Heart left ventricle (tissue), 13 donors: Measurements from ENCODE around the gene CASQ2.

ENCODE experiments used
- CTCF ChIP-seq, 12 donors: fragments of 200-600 bp; sonication (generic) in 4 of 12; IDR thresholded peaks; one replicate each; pipeline versions ENCODE4 v1.5.0 to v1.8.0; 2018 to 2022; ENCODE audit warnings: antibody characterized with exemption in 12 of 12, mild to moderate bottlenecking in 5 of 12
- POLR2A ChIP-seq, 2 donors: fragments of 450-650 bp; IDR thresholded peaks; one replicate each; pipeline ENCODE4 v1.6.1; 2017; ENCODE audit warnings: antibody characterized with exemption in 2 of 2, mild to moderate bottlenecking in 2 of 2, moderate library complexity in 2 of 2
- donor health status: ischemic (EF 13 %, LVEDD 7.1; RV severe dilation, severe dysfunction).
- donor health status: DM: no; HTN: yes; CAD: no.
- donor health status: DM: no; HTN: no; CAD: no.
- donor health status: ischemic (EF 25% LVEDD 6.9; RV normal size, moderate dysfunction).
- donor health status: ischemic (EF 25% LVEDD 5.7; RV mildly dilated, moderate dysfunction).
- donor health status: ischemic (EF 35%, LVEDD 5.7; RV mildly dilated, moderate dysfunction).
- donor health status: nonischemic (EF 11% LVEDD 7.7; RV severe dilation, severe dysfunction).
- donor health status: DM: yes; HTN: yes; CAD: no.
- donor health status: PGD.
- donor health status: ischemic (EF 29% LVEDD 5.4; RV normal size, mild dysfunction).
- donor health status: nonischemic (EF 23%, LVEDD 6.1; RV moderate dilation, normal function).

DNA sequence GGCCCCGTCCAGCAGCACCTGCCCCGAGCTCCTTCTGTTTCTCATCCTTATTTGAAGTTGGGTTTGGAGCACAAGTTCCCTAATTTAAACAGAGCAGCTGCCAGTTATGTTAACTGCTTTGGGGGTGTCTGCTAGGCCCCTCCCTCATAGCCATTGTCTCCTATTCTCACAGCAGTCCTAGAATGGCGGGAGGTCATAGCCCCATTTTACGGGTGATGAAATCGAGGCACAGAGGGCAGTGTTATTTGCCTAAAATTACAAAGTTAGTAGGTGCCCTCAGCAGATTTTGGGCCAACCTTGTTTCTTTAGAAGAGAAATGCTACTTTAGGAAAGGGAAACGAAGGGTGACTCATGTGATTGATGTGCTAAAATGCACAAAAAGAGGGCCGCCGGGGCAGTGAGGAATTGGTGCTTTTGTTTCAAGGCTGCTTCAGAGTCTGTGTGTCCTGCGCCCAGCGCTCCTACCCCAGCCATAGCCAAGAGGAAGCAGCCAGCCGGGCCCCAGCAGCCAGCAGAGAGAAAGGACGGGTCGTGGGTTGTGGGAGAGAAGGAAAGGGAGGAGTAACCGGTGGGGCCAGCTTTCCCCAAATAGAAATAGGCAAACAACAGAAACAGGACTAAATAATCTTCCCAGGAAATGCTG is 113.7 kb downstream of the CASQ2 start:
- TF ChIP-seq CTCF (IDR thresholded peaks at IDR 0.05) (no peak), POLR2A (IDR thresholded peaks at IDR 0.05) (no peak)
